RWPE2 (cell line): ENCODE data around the gene CPXM2.

Experiments
- ATAC-seq: fragments of 200-7000 bp; cut with Tn5 transposase; 3 replicates; pipeline ENCODE4 v1.9.1; 2021; ENCODE audit warnings: low read depth
- DNase-seq: peaks from one replicate; pipeline ENCODE4 v3.0.0-alpha.2; 2020; ENCODE audit warnings: low spot score
- H3K27ac ChIP-seq: fragments of 450-650 bp; 2 replicates; pipeline ENCODE4 v1.5.1; 2017; ENCODE audit warnings: mild to moderate bottlenecking; ENCODE audit not compliant: poor library complexity, severe bottlenecking
- H3K27me3 ChIP-seq: fragments of 250-450 bp; sonication (Bioruptor Pico); 2 replicates; pipeline ENCODE4 v1.5.1; 2021; ENCODE audit warnings: mild to moderate bottlenecking, moderate library complexity; ENCODE audit not compliant: insufficient read depth, poor library complexity, severe bottlenecking
- H3K36me3 ChIP-seq: fragments of 250-450 bp; sonication (Bioruptor Pico); 2 replicates; pipeline ENCODE4 v1.5.1; 2020; ENCODE audit warnings: low read depth, mild to moderate bottlenecking, moderate library complexity
- H3K4me1 ChIP-seq: fragments of 250-450 bp; sonication (Bioruptor Pico); 2 replicates; pipeline ENCODE4 v1.5.1; 2021; ENCODE audit warnings: mild to moderate bottlenecking, moderate library complexity; ENCODE audit not compliant: insufficient read depth, poor library complexity, severe bottlenecking
- H3K4me3 ChIP-seq: fragments of 250-450 bp; sonication (Bioruptor Pico); 2 replicates; pipeline ENCODE4 v1.5.1; 2021; ENCODE audit warnings: mild to moderate bottlenecking, moderate library complexity; ENCODE audit not compliant: severe bottlenecking
- H3K9me3 ChIP-seq: fragments of 250-450 bp; sonication (Bioruptor Pico); 2 replicates; pipeline ENCODE4 v1.5.1; 2021; ENCODE audit warnings: mild to moderate bottlenecking, moderate library complexity; ENCODE audit not compliant: severe bottlenecking
- TF ChIP-seq, protein P1 (sequence below): fragments of 450-650 bp; IDR thresholded peaks from one replicate; pipeline ENCODE4 v1.5.1; 2017; ENCODE audit warnings: mild to moderate bottlenecking, moderate library complexity; ENCODE audit not compliant: poor library complexity, severe bottlenecking

The CPXM2 gene

DNA sequence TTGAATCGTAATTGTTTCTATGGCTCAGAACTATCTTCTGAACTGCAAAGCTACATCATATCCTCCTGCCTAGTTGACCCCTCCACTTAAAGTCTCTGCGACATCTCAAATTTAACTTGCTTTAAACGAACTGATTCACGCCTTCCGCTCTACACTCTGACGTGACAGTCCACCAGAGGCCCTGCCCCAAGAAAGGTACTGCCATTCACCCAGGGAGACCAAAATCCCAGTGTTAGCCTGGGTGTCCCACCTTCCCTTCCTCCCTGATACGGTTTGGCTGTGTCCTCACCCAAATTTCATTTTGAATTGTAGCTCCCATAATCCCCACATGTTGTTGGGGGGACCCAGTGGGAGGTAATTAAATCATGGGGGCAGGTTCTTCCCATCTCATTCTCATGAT is 90.8 kb downstream of the CPXM2 start:
- Histone ChIP-seq H3K27me3 (no peaks in the 10 kb centered on the region), H3K9me3 (no peaks in the 10 kb centered on the region), H3K4me3 (no peak overlapping the region), H3K36me3 (no peaks in the 10 kb centered on the region), H3K27ac (no peak overlapping the region), H3K4me1 (no peaks in the 10 kb centered on the region)
- TF ChIP-seq, protein P1, sequence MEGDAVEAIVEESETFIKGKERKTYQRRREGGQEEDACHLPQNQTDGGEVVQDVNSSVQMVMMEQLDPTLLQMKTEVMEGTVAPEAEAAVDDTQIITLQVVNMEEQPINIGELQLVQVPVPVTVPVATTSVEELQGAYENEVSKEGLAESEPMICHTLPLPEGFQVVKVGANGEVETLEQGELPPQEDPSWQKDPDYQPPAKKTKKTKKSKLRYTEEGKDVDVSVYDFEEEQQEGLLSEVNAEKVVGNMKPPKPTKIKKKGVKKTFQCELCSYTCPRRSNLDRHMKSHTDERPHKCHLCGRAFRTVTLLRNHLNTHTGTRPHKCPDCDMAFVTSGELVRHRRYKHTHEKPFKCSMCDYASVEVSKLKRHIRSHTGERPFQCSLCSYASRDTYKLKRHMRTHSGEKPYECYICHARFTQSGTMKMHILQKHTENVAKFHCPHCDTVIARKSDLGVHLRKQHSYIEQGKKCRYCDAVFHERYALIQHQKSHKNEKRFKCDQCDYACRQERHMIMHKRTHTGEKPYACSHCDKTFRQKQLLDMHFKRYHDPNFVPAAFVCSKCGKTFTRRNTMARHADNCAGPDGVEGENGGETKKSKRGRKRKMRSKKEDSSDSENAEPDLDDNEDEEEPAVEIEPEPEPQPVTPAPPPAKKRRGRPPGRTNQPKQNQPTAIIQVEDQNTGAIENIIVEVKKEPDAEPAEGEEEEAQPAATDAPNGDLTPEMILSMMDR: no peak
- no peak for ATAC-seq
- no peak for DNase-seq

DNA sequence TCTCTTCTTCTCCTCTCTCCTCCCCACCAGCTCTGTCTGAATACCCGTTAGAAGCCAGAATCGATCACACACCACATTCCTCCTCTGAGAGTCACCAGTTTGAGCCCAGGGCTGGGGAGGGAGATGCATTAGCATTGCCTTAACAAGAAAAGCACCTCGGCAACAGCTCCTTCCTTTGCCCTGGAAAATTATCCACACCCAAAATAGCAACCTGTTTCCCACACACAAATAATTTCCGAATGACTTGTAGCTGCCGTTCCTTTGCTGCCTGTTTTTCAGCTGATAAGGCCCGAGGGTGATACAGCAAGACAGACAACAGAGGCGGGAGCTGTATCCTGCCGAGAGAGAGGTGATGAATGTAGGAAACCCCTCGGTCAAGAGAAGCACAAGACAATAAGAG is 91.3 kb downstream of the CPXM2 start:
- H3K9me3 ChIP-seq: no peaks in the 10 kb centered on the region
- H3K4me1 ChIP-seq: no peaks in the 10 kb centered on the region
- no peaks in the 10 kb centered on the region for H3K27me3 ChIP-seq
- DNase-seq (no peak), ATAC-seq (no peak)
- H3K36me3 ChIP-seq: no peaks in the 10 kb centered on the region
- no peak overlapping the region for H3K27ac ChIP-seq
- TF ChIP-seq, protein P1: no peak
- H3K4me3 ChIP-seq: no peak overlapping the region

DNA sequence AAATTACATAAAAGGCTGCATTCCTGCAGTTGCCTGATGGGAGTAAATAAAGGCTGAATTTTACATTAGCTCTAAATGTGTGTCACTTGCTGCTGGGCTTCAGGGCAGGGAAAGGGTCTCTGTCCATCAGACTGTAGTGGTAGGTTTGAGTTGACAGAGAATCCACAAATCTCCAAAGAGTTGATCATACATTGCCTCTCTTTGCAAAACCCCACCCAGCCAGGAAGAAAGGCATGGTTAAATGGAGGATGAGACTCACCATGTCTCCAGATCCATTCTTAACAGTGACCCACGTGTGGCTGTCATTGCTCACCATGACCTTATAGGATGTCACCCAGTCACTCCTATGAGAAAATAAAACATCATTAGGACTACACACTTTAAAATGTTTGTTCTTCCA is 92.8 kb downstream of the CPXM2 start:
- no peaks in the 10 kb centered on the region for H3K36me3 ChIP-seq

DNA sequence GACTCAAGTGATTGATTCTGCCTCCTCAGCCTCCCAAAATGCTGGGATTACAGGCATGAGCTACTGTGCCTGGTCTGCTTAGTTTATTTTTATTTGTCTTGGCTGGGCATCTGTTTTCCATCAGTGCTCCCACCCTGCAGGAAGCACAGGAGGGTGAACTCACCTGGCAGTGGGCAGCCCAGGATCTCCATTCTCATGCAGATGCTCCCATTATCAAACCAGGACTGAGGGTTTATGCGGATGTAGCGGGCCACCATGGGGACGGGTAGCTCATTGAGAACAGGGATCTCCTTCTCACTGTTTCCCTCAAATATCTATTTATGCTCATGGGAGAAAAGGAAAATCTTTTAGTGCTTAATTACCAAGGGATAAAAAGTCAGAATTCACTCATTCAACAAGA is 93.8 kb downstream of the CPXM2 start:
- no peak overlapping the region for H3K4me3 ChIP-seq
- no peaks in the 10 kb centered on the region for H3K36me3 ChIP-seq
- no peaks in the 10 kb centered on the region for H3K9me3 ChIP-seq
- H3K4me1 ChIP-seq: no peaks in the 10 kb centered on the region
- TF ChIP-seq, protein P1: no peak
- no peak overlapping the region for H3K27ac ChIP-seq
- DNase-seq (no peak), ATAC-seq (no peak)
- H3K27me3 ChIP-seq: no peaks in the 10 kb centered on the region

More for the DNA sequence above, 92.8 kb downstream of the CPXM2 start:
- no peak overlapping the region for H3K4me3 ChIP-seq
- ATAC-seq (no peak), DNase-seq (no peak)
- TF ChIP-seq, protein P1: no peak
- H3K9me3 ChIP-seq: no peaks in the 10 kb centered on the region
- no peaks in the 10 kb centered on the region for H3K4me1 ChIP-seq
- H3K27ac ChIP-seq: no peak overlapping the region
- H3K27me3 ChIP-seq: no peaks in the 10 kb centered on the region

DNA sequence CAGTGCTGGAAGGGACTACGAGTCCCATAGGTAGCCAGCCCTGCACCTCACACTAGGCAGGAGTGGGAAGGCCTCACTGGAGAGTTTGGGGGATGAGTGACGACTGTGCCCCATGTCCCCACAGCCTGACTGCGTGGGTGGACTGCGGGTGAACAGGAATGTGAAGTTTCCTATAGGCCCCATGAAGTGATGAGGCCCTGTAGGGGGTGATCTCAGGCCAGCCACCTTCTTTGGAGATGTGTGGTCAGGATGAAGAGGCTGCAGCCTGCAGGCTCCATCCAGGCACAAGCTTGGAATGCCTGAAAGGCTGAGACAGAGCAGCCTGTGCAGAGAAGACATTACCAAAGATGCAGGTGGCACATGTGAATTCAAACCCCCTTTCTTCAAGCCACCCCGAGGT is 94.9 kb downstream of the CPXM2 start:
- DNase-seq (no peak), ATAC-seq (no peak)
- TF ChIP-seq, protein P1: no peak
- Histone ChIP-seq H3K27ac (no peak overlapping the region), H3K4me3 (no peak overlapping the region), H3K4me1 (no peaks in the 10 kb centered on the region), H3K36me3 (no peaks in the 10 kb centered on the region), H3K9me3 (no peaks in the 10 kb centered on the region), H3K27me3 (no peaks in the 10 kb centered on the region)
